ENCODE data around the gene ODF4.
"Not testable (repeated sequence)": the region's sequence is repeated elsewhere in the genome, so short reads cannot be mapped to it uniquely, and the experiment has no call there.

Gene ODF4

DNA sequence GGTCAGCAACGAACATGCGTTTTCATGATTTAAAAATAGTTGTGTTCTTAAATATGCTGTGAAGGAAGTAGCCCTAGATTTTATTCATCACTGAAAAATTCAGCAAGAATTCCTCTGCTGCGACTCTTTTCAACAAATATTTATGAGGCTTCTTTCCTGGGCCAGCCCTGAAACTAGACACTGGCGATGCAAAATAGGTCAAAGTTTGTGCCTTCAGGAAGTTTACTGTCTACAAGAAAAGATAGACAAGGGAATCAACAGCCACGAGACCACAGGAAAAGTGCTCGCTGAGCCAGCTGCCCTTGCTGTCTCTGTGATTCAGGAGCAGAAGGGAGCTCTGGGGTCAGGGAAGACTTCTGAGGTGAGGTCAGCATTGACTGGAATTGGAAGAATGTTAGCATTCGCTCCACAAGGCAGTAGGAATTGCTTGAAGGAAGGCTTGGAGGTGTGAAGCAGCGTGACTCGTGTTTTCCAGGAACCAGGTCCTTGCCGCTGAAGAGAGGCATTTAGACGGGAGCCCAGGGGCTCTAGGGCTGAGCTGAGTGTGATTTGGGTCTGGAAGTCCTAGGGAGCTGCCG lies 45.2 kb downstream of the ODF4 start:
- Mint-ChIP-seq H3K27ac (no peak overlapping the region), H3K36me3 (peaks cover 31% of the 10 kb centered on the region), H3K4me3 (peak overlapping the region; percentile 87), H3K27me3 (no peaks in the 10 kb centered on the region), H3K9me3 (no peaks in the 10 kb centered on the region), H3K4me1 (peaks cover 52% of the 10 kb centered on the region)
- CTCF ChIA-PET = no interaction called here
- DNase-seq = no peak

DNA sequence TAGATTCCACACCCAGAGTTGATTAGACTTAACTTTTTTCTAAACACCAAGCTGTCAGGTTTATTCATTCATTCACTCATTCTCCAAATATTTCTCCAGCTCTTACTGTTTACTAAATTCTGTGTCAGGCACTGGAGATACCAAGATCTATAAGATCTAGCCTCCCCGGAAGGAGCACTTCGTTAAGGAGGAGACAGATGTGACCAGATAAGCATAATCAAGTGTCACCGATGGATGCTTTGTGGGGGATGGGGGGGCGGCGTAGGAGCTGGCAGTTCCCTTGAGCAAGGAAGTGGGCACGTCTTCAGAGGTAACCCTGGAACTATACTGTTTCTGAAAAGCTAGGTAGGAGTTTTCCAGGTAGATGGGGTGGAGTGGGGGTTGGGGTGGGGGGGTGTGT lies 47.2 kb downstream of the ODF4 start:
- no peak for DNase-seq
- Mint-ChIP-seq H3K4me1 (peaks cover 35% of the 10 kb centered on the region), H3K9me3 (no peaks in the 10 kb centered on the region), H3K4me3 (no peak overlapping the region), H3K27ac (no peak overlapping the region), H3K27me3 (peaks cover 3% of the 10 kb centered on the region), H3K36me3 (peaks cover 13% of the 10 kb centered on the region)
- CTCF ChIA-PET = no interaction called here

DNA sequence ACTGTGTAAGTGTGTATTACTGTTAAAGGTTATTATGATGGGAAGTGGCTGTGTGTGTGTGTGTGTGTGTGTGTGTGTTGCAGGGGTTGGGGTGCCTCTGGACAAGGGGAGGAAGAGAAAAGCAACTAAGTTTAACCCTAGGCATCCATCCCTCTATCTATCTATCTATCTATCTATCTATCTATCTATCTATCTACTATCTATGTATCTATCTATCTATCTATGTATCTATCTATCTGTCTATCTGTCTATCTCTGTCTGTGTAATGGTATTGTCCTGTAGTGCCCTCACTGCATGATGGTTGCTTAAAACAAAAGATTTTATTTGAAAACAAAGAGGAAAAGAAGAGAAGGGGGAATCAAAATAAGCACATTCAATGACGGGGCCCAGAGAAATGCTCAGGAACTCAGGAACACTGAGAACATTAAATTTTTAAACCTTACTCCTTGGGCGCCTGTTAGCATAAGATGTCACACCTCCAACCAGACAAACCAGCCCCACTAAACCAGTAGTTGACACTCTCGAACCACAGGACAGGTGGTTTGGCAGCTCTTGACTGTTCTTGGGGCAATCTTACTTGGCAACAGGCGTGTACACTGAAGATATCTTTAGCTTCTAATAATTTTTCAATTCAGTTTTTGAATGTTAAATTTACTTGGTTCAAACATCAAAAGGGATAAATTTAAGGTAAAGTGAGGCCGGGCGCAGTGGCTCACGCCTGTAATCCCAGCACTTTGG lies 48.4 kb downstream of the ODF4 start:
- Mint-ChIP-seq H3K36me3 (peaks cover under 1% of the 10 kb centered on the region), H3K4me1 (peaks cover 25% of the 10 kb centered on the region), H3K9me3 (no peaks in the 10 kb centered on the region), H3K4me3 (no peak overlapping the region), H3K27ac (no peak overlapping the region), H3K27me3 (peaks cover 3% of the 10 kb centered on the region)
- DNase-seq = no peak
- CTCF ChIA-PET = no interaction called here

DNA sequence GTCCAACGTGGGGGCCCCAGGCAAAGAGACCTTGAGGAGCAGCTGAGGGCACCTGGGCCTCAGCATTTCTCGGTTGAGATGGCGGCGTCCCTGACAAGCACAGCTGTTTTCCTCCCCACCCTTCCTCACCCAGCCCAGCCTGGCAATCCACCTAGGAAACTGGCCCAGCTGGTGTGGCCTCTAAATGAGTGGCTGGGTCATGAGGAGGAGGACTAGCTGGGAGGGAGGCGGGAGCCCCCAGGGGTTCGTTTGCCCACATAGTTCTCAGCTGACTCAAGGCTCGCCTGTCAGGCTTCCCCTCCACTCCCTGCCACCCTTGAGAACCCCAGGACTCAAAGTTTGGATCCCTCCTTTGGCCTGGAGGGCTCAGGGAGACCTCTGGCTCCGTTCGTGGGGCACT lies 52.1 kb downstream of the ODF4 start:
- Mint-ChIP-seq H3K27me3 (peaks cover 33% of the 10 kb centered on the region), H3K9me3 (no peaks in the 10 kb centered on the region)
- CTCF ChIA-PET = no interaction called here

DNA sequence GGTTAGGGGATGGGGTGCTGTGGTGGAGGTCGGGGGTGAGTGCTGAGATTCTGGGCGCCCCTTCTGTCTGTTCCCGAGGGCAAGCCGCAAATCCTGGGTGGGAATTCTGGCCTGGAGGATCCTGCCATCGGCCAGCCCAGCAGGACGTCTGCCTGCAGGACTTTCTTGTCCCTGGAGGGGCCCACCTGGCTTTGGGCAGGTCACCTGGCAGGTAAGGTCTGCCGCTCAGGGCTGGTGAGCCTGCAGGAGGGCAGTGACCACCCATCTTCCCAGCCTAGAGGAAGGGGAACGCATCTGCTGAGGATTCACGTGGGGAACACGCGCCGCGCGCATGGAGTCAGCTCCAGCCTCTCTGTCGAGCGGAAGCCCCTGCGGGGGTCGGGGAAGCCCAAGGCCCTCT lies 52.6 kb downstream of the ODF4 start:
- DNase-seq = no peak
- CTCF ChIA-PET = interaction anchor here (1.1 kb wide), 1 partner anchor 10 kb away, joined by 3 read pairs; the partner anchor contains the start of gene RPL26
- Mint-ChIP-seq H3K4me3 (no peak overlapping the region), H3K4me1 (peaks cover 11% of the 10 kb centered on the region), H3K9me3 (no peaks in the 10 kb centered on the region), H3K27me3 (peaks cover 39% of the 10 kb centered on the region), H3K27ac (no peak overlapping the region), H3K36me3 (no peaks in the 10 kb centered on the region)

More for the DNA sequence above, 52.1 kb downstream of the ODF4 start:
- DNase-seq = no peak
- no peak overlapping the region for H3K27ac Mint-ChIP-seq
- H3K36me3 Mint-ChIP-seq = no peaks in the 10 kb centered on the region
- no peak overlapping the region for H3K4me3 Mint-ChIP-seq
- peaks cover 14% of the 10 kb centered on the region for H3K4me1 Mint-ChIP-seq

DNA sequence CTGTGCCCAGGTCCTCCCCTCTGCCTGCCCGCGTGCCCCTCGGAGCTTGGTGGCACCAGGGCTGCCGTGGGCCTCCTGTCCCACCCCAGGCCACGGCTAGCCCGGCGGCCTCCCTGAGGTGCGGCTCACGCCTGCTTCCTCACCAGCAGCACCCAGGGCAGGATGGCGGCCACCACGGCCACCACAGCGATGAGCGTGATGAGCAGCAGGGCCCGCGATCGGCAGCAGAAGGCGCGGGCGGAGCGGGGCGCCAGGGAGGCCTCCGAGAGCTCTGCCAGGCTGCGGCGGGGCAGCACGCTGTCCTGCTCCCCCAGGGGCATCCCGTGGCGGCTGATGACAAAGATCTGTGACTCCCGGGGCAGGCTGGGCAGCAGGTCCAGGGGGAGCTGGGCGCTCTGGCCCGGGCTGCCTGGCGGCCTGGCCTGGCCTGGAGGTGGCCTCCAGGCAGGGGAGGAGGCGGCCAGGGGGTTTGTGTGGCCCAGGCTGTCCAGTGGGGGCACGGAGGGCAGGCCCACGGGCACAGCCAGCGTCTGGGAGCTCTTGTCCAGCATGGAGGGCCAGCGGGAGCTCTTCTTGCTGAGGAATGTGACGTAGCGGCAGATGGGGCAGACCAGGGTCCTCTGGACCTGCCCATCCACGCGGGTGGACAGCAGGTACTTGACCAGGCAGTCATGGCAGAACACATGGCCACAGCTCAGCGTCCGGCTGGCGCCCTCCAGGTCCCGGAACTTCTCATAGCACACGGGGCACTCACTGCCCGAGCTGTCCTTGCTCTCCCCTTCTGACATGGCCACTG lies 53.2 kb downstream of the ODF4 start:
- H3K4me3 Mint-ChIP-seq = no peak overlapping the region
- CTCF ChIA-PET = interaction anchor here (1.1 kb wide), 1 partner anchor 10 kb away, joined by 3 read pairs; the partner anchor contains the start of gene RPL26
- H3K36me3 Mint-ChIP-seq = no peaks in the 10 kb centered on the region
- H3K27ac Mint-ChIP-seq = peak overlapping the region; percentile 85
- peaks cover 11% of the 10 kb centered on the region for H3K4me1 Mint-ChIP-seq
- H3K9me3 Mint-ChIP-seq = no peaks in the 10 kb centered on the region
- DNase-seq = no peak
- H3K27me3 Mint-ChIP-seq = peaks cover 45% of the 10 kb centered on the region

DNA sequence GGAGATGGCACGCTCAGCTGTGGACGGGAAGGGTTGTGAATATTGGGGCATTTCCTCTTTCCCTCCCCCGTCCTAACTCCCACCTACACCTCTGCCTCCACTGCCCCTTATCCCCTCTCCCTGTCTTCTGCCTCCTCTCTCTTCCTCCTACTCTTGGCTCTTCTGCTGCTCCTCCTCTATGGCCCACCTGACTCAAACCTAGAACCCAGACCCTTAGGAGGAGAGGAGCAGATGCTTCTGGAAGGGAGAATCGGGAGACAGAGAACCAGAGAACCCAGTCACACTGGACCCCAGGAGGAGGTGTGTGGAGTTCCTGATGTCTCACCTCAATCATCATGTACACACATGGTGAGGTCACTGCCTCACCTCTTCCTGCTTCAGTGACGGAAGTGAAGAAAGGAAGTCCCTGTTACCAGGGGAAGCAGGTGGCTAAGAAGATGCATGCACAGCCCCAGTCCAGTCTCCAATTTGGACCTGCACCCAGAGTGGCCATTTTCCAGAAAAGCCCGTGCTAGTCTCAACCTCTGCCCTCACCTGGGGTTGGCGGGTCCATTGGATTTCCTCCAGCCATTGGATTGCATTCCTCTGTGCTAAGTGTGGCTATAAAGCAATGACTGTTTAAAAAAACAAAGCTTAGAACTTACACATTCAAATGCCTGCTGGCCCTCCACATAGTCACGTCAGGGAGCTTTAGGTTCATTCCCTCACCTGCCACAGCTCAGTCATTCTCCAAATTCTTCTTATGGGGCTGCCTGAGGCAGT lies 54.0 kb downstream of the ODF4 start:
- Mint-ChIP-seq H3K27me3 (peaks cover 52% of the 10 kb centered on the region), H3K4me3 (no peak overlapping the region), H3K27ac (peak overlapping the region; percentile 85), H3K4me1 (peaks cover 11% of the 10 kb centered on the region), H3K9me3 (no peaks in the 10 kb centered on the region), H3K36me3 (no peaks in the 10 kb centered on the region)
- peak; percentile 59 for DNase-seq
- CTCF ChIA-PET = interaction anchor here (1.1 kb wide), 1 partner anchor 11 kb away, joined by 3 read pairs; the partner anchor contains the start of gene RPL26

DNA sequence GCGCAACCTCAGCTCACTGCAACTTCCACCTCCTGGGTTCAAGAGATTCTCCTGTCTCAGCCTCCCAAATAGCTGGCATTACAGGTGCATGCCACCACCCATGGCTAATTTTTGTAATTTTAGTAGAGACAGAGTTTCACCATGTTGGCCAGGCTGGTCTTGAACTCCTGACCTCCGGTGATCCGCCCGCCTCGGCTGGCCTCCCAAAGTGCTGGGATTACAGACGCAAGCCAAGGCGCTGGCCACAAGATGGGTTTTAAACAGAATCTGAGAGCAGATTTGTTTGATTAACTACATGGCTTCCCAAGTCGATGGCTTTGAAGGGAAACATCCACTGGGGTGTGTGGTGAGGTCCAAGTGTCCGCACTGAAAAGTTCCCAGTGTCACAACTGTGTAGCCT lies 54.9 kb downstream of the ODF4 start:
- H3K9me3 Mint-ChIP-seq = not testable (repeated sequence)

More for the DNA sequence above, 54.9 kb downstream of the ODF4 start:
- peaks cover 59% of the 10 kb centered on the region for H3K27me3 Mint-ChIP-seq
- H3K36me3 Mint-ChIP-seq, H3K4me3 Mint-ChIP-seq, DNase-seq, H3K27ac Mint-ChIP-seq, CTCF ChIA-PET: not testable (repeated sequence)
- H3K4me1 Mint-ChIP-seq = peaks cover 11% of the 10 kb centered on the region
